Right renal pelvis (tissue), 4 donors: ENCODE data around the gene BRD2. TPM values are rescaled to one million over a fixed set of nuclear protein-coding genes. Genes with fewer than 3 reads are reported as not detected.

Experiments used
- DNase-seq, 4 donors: peaks; one replicate each; pipeline ENCODE4 v3.0.0-alpha.2; 2013; ENCODE audit warnings: low read depth in 4 of 4, low spot score in 3 of 4, missing footprints in 1 of 4
- polyA plus RNA-seq, 4 donors: library from polyadenylated mRNA; unstranded; fragments of 120-200 nt; gene quantifications; one replicate each; pipeline ENCODE4 v1.2.1, GENCODE V29; 2013; ENCODE audit not compliant: insufficient read length in 4 of 4

The BRD2 gene
- polyA plus RNA-seq, 4 donors, result 308 to 347 (median 326) TPM

DNA sequence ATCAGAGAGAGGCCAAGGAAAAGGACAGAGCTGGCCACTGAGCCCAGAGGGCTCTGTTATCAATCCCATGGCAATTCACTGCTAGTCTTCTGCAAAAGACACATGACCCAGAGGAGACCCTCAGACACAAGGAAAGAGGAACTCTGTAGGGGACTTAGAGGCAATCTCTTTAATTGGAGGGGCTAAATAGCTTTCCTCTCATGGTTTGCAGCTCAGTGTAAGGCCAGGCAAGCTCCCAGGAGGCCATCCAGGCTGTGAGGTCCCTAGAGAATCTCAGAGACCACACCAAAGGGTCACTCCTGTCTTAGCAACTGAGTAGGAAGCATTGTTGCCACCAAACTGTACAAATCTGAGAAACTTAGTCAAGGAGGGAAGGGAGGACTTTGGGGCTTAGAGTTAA lies 51.0 kb downstream of the BRD2 start:
- DNase-seq, result no peak

DNA sequence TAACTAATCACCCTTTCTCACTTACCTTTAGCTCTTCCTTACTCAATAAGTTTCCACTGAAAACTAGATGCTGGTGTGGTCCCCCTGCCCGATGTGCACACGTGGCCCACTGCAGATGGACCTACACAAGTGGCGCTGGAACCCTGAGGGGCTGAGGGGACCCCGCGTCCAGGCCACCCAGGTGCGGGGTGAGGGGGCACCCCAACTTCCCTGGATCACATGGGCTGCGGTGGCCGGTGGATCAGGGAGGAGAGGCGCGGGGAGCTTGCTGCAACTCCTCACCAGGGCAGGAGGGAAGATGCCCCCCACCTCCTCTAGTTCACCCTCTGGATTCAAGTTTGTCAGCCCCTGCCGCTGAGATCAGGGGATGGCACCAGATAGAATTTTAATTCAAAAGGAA lies 53.5 kb downstream of the BRD2 start:
- DNase-seq, result no peak

DNA sequence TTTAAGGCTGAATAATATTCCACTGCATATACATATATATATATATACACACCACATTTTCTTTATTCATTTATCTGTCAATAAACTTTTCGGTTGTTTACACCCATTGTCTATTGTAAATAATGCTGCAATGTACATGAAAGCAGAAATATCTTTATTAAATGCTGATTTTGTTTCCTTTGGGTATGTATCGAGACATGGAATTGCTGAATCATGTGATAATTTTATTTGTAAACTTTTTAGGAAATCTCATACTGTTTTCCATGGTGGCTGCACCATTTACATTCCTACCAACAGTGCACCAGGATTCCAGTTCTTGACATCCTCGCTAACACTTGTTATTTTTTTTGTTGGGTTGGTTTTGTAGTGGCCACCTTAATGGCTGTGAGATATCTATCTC lies 55.1 kb downstream of the BRD2 start:
- no peak for DNase-seq

DNA sequence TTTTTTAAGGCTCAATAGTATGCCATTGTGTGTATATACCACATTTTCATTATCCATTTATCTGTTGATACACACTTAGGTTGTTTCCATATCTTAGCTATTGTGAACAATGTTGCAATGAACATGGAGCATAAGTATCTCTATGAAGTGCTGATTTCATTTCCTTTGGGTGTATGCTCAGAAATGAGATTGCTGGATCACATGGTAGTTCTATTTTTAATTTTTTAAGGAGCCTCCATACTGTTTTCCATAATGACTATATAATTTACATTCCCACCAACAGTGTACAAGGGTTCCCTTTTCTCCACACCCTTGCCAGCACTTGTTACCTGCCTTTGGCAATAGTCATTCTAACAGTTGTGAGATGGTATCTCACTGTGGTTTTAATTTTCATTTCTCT lies 56.1 kb downstream of the BRD2 start:
- DNase-seq, result no peak

DNA sequence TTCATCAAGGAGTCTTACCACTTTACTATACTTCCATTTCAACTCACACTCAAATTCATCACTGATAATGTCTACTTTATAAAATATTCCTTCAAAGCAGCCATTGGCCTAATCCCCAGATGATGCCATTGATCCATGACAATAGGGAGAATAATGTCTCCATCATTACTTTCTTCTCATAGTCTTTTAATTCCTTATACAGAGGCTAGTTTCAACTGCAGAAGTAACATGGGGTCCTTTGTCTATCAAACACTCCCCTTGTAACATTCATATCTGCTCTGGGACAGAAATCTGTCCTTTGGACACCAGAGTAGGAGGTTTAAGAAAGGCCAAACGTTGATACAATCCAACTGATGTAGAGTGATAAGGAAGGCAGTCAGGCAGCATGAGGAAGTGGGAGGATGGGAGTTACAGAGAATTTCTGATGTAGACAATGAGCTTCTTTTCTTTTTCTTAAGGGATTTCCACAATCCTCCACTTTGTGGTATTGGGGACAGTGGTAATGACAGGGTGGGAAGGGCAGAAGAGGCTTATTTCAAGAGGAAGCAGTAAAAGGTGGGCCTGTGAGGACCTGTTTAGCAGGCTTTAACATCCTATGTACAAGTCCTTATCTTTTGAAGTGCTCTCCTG lies 59.9 kb downstream of the BRD2 start:
- no peak for DNase-seq

DNA sequence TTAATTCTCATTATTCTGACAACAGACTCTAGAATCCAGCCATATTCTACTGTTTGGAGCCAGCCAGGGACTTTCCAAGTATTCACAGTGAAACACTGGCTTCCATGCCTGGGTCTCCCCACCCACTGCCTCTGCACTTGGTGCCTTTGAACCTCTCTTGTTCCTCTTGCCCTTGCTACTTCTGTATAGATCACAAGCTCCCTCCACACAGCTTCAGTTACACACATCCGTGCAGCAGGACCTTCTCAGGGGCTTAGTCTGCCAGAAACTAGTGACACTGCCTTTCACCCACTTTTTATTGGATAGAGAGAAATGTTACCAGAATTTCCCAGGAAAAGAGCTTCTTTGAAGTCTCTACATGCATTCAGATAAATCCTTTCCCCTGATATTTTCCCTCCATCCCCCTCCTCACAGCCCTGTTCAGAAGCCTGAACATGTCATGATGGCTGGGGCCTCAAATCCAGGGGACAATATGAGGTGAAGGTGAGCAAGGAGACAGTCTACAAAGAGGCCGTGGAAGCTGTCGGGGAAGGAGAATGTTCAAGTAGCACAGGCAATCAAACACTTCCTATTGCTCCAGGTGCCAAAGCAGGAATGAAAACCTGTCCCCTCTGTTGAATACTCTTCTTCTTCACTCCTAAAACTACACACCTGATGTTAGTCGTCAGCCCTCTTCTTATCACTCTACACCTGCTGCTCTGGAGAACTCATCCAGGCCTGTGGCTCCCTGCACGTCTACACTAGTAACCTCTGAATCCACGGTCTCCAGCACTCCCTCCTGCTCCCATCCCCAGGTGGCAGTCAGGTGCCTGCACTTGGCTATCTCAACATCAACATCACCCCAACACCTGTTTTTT lies 61.2 kb downstream of the BRD2 start:
- DNase-seq, result no peak

DNA sequence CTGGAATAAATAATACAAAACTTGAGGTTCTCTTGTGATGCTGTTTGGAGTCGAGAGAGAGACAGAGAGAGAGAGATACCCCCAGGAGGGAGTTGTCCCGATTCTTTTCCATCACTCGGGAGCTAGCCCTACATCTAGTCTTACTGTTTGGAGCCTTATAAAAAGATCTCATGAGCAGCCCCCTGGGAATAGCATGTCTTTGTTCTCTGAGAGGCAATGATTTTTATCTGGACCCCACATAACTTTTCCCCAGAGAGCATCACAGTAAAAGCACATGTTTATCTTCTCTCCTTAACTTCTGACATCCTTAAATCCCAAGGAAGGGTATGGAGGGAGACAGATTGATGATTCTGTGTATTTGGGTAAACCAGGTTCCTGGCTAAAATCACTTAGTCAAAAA lies 61.9 kb downstream of the BRD2 start:
- DNase-seq, result no peak

Other genes with a start within 250 kb of the BRD2 start
- under 1 TPM in 2 of 4 donors, not detected in 2; 0.14 to 0.38 TPM for gene HLA-DQA2, start 227.2 kb upstream of the BRD2 start, polyA plus RNA-seq
- 1 to 10 TPM in 1 of 4 donors, under 1 TPM in 2, not detected in 1; 0.83 to 1.7 (median 0.89) TPM for gene HLA-DQB2, start 205.1 kb upstream of the BRD2 start, polyA plus RNA-seq
- under 1 TPM in 3 of 4 donors, not detected in 1; 0.13 to 0.19 (median 0.15) TPM for gene HLA-DOB, start 151.6 kb upstream of the BRD2 start, polyA plus RNA-seq
- 10 to 100 TPM; 11.9 to 14.8 (median 12.8) TPM for gene TAP2, start 129.9 kb upstream of the BRD2 start, polyA plus RNA-seq
- 10 to 100 TPM; 24.1 to 25.5 (median 24.5) TPM for gene PSMB8, start 124.5 kb upstream of the BRD2 start, polyA plus RNA-seq
- 10 to 100 TPM in 3 of 4 donors, 1 to 10 TPM in 1; 10.0 to 12.7 (median 10.8) TPM for gene TAP1, start 114.9 kb upstream of the BRD2 start, polyA plus RNA-seq
- 1 to 10 TPM; 5.7 to 7.4 (median 6.0) TPM for gene PSMB9, start 114.4 kb upstream of the BRD2 start, polyA plus RNA-seq
- 10 to 100 TPM; 70.0 to 77.3 (median 73.0) TPM for gene HLA-DMB, start 27.6 kb upstream of the BRD2 start, polyA plus RNA-seq
- 10 to 100 TPM; 15.9 to 19.1 (median 17.2) TPM for gene HLA-DMA, start 15.5 kb upstream of the BRD2 start, polyA plus RNA-seq
- gene HLA-DOA, start 41.0 kb downstream of the BRD2 start, polyA plus RNA-seq, result 1 to 10 TPM; 4.7 to 5.8 (median 5.1) TPM
- gene HLA-DPA1, start 105.1 kb downstream of the BRD2 start, polyA plus RNA-seq, result 10 to 100 TPM; 17.9 to 37.0 (median 19.2) TPM
- gene HLA-DPB1, start 107.4 kb downstream of the BRD2 start, polyA plus RNA-seq, result 10 to 100 TPM; 18.4 to 24.2 (median 21.3) TPM
- 1 to 10 TPM; 4.7 to 5.6 (median 5.4) TPM for gene COL11A2, start 223.9 kb downstream of the BRD2 start, polyA plus RNA-seq
- 10 to 100 TPM; 53.7 to 56.5 (median 54.3) TPM for gene RXRB, start 232.1 kb downstream of the BRD2 start, polyA plus RNA-seq
- 100 to 1,000 TPM; 102 to 118 (median 105) TPM for gene SLC39A7, start 232.3 kb downstream of the BRD2 start, polyA plus RNA-seq
- 10 to 100 TPM; 20.5 to 35.1 (median 26.7) TPM for gene HSD17B8, start 236.1 kb downstream of the BRD2 start, polyA plus RNA-seq
- gene RING1, start 239.9 kb downstream of the BRD2 start, polyA plus RNA-seq, result 10 to 100 TPM; 51.5 to 64.6 (median 56.8) TPM